ENCODE results near the gene TPSG1.

TPSG1 gene

DNA sequence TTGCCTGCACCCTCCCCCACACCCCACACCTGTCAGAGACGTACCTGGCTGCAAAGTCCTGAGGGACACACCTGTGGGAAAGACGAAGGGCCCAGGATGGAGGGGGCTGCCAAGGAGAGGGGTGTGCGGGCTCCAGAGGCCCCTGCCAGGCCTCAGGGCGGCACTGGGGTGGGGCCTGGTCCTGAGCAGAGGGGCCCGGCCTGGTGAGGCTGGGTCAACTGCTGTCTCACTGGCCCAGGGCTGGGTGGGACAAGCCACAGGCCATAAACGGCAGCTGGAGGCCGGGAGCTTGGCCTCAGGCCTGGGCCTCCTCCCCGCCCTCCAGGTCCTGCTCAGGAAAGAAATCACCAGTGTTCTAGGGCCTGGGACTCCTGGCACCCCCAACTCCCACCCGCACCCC, 510 bp downstream of the TPSG1 start:
- no peak for TF ChIP-seq ZNF274 (IDR thresholded peaks at IDR 0.05; ENCODE audit: low read depth, low read length)
- H3K4me3 ChIP-seq (ENCODE audit: low read length) = no peak overlapping the region

DNA sequence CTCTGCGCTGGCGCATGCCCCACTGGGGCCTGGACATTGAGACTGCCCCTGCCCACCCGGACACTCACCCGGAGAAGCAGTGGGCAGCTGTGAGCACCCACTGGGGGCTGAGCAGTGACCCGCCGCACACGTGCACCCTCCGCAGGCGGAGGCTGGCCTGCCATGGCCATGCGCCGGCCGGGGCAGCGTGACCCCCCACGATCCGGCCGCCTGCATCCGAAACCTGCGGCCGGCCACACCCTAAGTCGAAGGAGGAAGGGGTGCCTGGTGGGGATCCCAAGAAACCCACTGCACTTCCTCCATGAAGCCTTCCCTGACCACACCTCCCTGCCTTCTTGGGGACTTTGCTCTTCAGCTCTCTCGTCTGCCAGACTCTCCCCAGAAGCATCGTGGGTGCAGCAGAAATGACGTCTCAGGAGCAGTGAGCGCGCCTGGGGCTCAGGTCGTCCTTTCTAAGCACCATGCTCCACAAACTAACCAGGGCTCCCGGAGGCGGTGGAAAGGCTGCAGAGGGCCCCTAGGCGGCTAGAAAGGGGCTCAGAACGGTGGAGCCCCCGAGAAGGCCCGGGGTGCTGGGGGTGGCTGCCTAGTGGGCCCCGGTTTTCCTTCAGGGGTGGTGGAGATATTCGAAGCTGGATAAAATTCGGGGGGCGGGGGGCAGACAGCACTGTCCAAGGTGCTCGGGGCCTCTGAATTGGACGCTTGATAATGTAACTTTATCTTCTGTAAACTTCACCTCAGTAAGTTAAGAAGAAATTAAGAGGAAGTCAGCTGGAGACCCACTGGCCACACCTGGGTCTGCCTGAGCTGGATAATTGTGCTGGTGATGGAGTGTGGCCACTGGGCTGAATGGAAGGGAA, 1.5 kb downstream of the TPSG1 start:
- no peak overlapping the region for H3K4me3 ChIP-seq (ENCODE audit: low read length)
- no peak for TF ChIP-seq ZNF274 (IDR thresholded peaks at IDR 0.05; ENCODE audit: low read depth, low read length)

GRCh38 chr16:1222553-1223354, 2.3 kb downstream of the TPSG1 start:
- no peak overlapping the region for H3K4me3 ChIP-seq (ENCODE audit: low read length)
- TF ChIP-seq ZNF274 (IDR thresholded peaks at IDR 0.05; ENCODE audit: low read depth, low read length) = no peak

GRCh38 chr16:1221628-1222552, 3.2 kb downstream of the TPSG1 start:
- TF ChIP-seq ZNF274 (IDR thresholded peaks at IDR 0.05; ENCODE audit: low read depth, low read length) = no peak
- H3K4me3 ChIP-seq (ENCODE audit: low read length) = no peak overlapping the region

DNA sequence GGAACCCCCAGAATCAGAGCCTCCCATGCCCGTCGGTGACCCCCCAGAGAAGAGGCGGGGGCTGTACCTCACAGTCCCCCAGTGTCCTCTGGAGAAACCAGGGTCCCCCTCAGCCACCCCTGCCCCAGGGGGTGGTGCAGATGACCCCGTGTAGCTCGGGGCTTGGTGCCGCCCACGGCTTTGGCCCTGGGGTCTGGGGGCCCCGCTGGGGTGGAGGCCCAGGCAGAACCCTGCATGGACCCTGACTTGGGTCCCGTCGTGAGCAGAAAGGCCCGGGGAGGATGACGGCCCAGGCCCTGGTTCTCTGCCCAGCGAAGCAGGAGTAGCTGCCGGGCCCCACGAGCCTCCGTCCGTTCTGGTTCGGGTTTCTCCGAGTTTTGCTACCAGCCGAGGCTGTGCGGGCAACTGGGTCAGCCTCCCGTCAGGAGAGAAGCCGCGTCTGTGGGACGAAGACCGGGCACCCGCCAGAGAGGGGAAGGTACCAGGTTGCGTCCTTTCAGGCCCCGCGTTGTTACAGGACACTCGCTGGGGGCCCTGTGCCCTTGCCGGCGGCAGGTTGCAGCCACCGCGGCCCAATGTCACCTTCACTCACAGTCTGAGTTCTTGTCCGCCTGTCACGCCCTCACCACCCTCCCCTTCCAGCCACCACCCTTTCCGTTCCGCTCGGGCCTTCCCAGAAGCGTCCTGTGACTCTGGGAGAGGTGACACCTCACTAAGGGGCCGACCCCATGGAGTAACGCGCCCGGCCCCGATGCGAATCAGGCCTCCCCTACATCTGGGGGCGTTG, 4.0 kb downstream of the TPSG1 start:
- no peak for TF ChIP-seq ZNF274 (IDR thresholded peaks at IDR 0.05; ENCODE audit: low read depth, low read length)
- H3K4me3 ChIP-seq (ENCODE audit: low read length) = no peak overlapping the region

DNA sequence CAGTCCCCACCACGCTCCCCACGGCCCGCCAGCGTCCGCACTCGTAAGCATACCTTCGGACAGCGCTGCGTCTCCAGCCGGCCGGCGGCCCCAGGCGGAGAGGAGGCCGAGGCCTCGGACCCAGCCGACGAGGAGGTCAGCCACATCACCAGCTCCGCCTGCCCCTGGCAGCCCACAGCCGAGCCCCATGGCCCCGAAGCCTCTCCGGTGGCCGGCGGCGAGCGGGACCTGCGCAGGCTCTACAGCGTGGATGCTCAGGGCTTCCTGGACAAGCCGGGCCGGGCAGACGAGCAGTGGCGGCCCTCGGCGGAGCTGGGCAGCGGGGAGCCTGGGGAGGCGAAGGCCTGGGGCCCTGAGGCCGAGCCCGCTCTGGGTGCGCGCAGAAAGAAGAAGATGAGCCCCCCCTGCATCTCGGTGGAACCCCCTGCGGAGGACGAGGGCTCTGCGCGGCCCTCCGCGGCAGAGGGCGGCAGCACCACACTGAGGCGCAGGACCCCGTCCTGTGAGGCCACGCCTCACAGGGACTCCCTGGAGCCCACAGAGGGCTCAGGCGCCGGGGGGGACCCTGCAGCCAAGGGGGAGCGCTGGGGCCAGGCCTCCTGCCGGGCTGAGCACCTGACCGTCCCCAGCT, 4.9 kb downstream of the TPSG1 start:
- no peak for TF ChIP-seq ZNF274 (IDR thresholded peaks at IDR 0.05; ENCODE audit: low read depth, low read length)
- no peak overlapping the region for H3K4me3 ChIP-seq (ENCODE audit: low read length)

- no peak overlapping the region for H3K4me3 ChIP-seq (ENCODE audit: low read length)
- no peak for TF ChIP-seq ZNF274 (IDR thresholded peaks at IDR 0.05; ENCODE audit: low read depth, low read length)
Measured at GRCh38 chr16:1218930-1219611, 6.0 kb downstream of the TPSG1 start.

- TF ChIP-seq ZNF274 (IDR thresholded peaks at IDR 0.05; ENCODE audit: low read depth, low read length) = no peak
- no peak overlapping the region for H3K4me3 ChIP-seq (ENCODE audit: low read length)
Measured at GRCh38 chr16:1218061-1218929, 6.8 kb downstream of the TPSG1 start.

DNA sequence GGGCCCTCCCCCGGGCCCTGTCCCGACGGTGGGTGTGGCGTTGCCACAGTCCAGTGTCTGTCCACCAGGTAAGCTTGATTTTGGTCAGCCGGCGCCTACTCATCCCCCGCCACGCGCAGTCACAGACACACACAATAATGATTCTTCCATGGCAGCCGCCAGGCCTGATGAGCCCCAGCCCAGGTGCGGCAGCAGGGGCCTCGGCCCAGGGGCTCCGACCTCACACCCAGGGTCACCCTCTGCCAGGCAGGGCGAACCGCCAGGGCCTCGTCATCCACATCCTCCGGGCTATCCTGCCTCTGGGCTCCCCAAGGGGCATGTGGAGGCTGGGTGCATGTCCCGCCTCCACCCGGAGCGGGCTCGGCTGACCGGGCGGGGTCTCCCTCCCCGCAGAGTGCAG, 7.5 kb downstream of the TPSG1 start:
- no peak overlapping the region for H3K4me3 ChIP-seq (ENCODE audit: low read length)
- no peak for TF ChIP-seq ZNF274 (IDR thresholded peaks at IDR 0.05; ENCODE audit: low read depth, low read length)

DNA sequence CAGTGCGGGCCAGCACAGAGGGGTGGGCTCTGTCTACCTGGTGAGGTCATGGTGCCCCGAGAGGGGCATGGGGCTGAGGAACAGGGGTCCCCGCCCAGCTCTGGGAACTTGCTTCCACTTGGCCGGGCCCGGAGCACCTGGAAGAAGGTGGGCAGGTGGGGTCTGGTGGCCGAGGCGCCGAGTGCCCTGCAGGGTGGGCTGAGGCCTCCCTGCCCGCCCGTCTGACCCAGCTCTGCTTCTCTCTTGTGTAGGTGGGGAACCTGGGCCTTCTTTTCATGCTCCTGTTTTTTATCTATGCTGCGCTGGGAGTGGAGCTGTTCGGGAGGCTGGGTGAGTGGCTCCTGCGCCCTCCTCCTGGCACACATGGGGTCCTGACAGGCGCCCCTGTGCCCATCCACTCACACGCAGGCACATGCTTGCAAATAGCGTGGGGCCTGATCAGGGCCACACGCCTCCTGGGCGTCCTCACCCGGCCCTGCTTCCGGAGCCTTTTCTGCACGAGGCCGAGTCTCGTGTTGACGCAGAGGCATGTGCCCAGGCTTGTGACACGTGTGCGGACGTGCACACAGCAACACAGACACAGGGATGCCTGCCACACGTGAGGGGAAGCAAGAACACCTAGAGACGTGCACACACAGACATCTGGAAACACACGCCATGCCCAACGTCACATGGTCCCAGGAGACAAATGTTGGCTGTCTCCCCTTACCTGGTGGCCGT, 8.2 kb downstream of the TPSG1 start:
- no peak for TF ChIP-seq ZNF274 (IDR thresholded peaks at IDR 0.05; ENCODE audit: low read depth, low read length)
- H3K4me3 ChIP-seq (ENCODE audit: low read length) = no peak overlapping the region

DNA sequence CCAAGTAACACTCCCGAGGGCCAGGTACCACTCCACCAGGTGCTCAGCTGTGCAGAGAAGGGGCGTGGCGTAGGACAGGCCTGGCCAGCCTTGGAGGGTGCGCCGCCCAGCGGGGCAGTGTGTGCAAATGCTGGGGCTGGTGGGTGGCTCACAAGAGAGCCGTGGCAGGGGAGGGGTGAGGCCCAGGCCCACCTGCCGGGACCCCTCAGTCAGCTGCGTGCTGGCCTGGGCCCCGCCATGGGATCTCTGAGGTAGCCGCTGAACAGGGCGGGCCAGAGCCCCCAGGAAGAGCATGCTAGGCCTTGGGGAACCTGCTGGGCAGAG, 8.8 kb downstream of the TPSG1 start:
- TF ChIP-seq ZNF274 (IDR thresholded peaks at IDR 0.05; ENCODE audit: low read depth, low read length) = no peak

More for the DNA sequence above, 8.8 kb downstream of the TPSG1 start:
- H3K4me3 ChIP-seq (ENCODE audit: low read length) = no peak overlapping the region

All from GM08714 (cell line).